AG09319 (cell line): ENCODE results near the gene GRHL1.

Source experiments
- DNase-seq: peaks from one replicate; pipeline ENCODE4 v3.0.0-alpha.2; 2010; ENCODE audit warnings: low read depth; ENCODE audit errors: extremely low read depth
- CTCF ChIP-seq: IDR thresholded peaks from 2 replicates; pipeline ENCODE4 v1.5.1; 2011; ENCODE audit warnings: low read depth, mild to moderate bottlenecking, inconsistent platforms, low read length, moderate library complexity

The GRHL1 gene

GRCh38 chr2:9982891-9983290, 31.4 kb downstream of the GRHL1 start:
- no peak for TF ChIP-seq CTCF
- no peak for DNase-seq

GRCh38 chr2:9983401-9984216, 32.1 kb downstream of the GRHL1 start:
- no peak for DNase-seq
- TF ChIP-seq CTCF: no peak

- peak; percentile 54 for TF ChIP-seq CTCF
- no peak for DNase-seq
Measured at GRCh38 chr2:9984217-9984739, 32.8 kb downstream of the GRHL1 start.

GRCh38 chr2:9984871-9985480, 33.5 kb downstream of the GRHL1 start:
- DNase-seq: no peak
- no peak for TF ChIP-seq CTCF

- no peak for TF ChIP-seq CTCF
- DNase-seq: no peak
Measured at GRCh38 chr2:9985531-9986328, 34.2 kb downstream of the GRHL1 start.

- no peak for TF ChIP-seq CTCF
Measured at GRCh38 chr2:9988320-9988719, 36.8 kb downstream of the GRHL1 start.

More at GRCh38 chr2:9988320-9988719, 36.8 kb downstream of the GRHL1 start:
- DNase-seq: no peak
